Measurements from ENCODE around the gene CANT1.

Gene CANT1

GRCh38 chr17:79007504-79008381 lies 1.8 kb downstream of the CANT1 start:
- DNase-seq: no peak

DNA sequence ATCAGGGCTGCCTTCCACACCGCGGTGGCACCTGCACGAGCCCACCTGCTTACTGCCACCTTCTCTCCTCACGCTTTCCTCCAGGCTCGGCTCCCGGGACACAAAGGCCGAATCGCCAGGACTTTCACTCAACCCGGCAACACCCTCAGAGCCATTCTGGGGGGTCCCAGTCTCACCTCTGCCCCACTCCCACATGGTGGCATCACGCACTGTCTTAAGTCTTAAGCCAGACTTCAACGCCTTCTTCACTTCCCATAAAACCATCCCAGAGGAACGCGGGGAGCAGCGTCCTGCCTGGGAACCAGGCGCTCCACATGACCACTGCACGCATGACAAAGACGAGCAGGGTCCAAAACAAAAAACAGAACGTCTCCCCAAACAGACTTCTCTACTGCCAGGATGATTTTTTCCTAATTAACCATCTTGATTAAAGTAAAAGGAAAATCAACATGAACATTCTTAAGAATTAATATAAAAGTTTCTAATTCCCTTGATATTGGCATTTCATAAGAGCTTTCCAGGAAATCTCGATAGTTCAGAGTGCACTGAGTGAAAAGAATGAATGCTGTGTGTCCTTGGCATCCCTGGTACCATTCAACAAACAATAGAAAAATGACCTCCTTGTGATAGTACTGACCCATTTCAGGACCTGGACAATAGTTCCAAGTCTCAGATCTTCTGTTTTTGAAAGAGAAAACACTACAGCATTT lies 2.6 kb downstream of the CANT1 start:
- no peak for DNase-seq

- no peak for DNase-seq
Observed at GRCh38 chr17:79006046-79006445, 3.5 kb downstream of the CANT1 start.

- DNase-seq: no peak
Observed at GRCh38 chr17:79005063-79005861, 4.3 kb downstream of the CANT1 start.

GRCh38 chr17:79003661-79004411 lies 5.7 kb downstream of the CANT1 start:
- DNase-seq: no peak

GRCh38 chr17:79002796-79003593 lies 6.6 kb downstream of the CANT1 start:
- DNase-seq: no peak

DNA sequence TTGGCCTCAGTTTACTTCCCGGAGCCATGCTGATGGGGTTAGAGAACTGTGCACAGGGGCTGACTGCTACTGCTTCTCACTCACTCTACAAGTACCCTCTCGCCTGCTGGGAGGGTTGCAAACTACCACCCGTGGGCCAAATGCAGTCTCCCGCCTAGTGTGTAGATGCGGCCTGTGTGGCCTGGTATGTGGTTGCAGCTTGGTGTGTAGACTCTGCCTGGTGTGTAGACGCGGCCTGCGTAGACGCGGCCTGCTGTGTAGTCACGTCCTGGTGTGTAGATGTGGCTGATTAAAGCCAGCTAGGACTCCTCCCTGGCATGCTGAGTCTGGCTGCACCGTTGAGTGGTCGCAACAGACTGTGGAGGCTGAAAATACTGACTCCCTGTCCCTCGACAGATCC lies 7.3 kb downstream of the CANT1 start:
- no peak for DNase-seq

- DNase-seq: no peak
Observed at GRCh38 chr17:79001190-79002020, 8.2 kb downstream of the CANT1 start.

- no peak for DNase-seq
Observed at GRCh38 chr17:79000396-79001189, 9.0 kb downstream of the CANT1 start.

GRCh38 chr17:78999947-79000395 lies 9.6 kb downstream of the CANT1 start:
- no peak for DNase-seq

GRCh38 chr17:78999056-78999768 lies 10.4 kb downstream of the CANT1 start:
- DNase-seq: no peak

DNA sequence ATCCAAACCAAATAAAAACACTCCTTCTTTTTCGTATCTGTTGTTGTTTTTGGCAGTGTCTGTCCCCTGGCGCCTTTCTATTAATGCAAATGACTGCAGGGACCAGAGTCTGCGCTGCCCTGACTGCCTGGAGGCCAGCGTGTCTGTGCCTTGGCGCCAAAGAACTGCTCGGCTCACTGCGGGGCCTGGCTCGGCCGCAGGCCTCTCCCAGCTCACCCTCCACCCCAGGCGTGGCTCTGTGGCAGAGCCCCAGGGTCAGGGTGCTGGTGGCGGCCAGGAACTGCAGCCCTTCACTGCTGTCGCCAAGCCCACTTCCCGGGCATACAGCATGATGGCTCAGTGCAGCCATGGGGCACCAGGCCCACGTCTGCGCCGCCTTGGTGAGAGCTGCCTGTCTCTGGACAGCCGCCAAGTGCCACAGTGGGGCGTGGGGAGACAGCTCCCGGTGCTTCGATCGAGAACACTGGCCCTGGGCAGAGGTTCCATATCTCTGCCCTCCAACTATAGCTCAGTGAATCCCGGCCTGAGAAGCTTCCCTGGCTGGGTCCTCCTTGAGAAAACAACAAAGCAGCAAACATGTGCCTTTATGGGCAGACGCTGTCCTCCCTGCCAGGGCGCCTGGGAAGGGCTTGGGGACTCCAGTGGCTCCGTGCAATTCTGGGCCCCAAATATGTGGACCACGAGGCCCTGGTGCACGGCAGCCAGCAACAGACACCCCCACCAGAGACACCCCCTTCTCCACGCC lies 11.1 kb downstream of the CANT1 start:
- no peak for DNase-seq

GRCh38 chr17:78997881-78998280 lies 11.7 kb downstream of the CANT1 start:
- DNase-seq: no peak

DNA sequence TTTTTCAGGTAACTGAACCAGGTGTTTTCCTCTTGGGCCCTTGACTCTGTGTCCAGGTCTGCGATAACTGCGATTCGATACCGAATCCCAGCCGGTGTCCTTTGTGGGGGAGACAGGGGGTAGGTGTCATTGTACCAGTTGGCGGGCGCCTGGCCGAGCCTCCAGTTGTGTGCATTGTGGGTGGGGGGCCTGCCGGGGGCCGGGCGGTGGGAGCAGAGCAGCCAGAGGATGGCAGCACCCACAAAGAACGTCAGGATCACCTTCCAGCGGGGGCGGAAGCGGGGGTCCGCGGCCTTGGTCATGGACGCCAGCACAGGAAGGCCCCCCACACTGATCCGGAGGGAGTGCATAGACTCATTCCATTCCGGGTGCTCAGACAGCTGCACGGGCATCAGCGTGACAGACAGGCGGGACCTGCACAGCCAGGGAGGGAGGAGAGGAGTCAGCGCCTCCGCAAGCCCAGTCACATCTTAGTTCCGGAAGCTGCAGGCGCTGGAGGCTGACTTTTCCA lies 12.3 kb downstream of the CANT1 start:
- DNase-seq: peak; percentile 79

DNA sequence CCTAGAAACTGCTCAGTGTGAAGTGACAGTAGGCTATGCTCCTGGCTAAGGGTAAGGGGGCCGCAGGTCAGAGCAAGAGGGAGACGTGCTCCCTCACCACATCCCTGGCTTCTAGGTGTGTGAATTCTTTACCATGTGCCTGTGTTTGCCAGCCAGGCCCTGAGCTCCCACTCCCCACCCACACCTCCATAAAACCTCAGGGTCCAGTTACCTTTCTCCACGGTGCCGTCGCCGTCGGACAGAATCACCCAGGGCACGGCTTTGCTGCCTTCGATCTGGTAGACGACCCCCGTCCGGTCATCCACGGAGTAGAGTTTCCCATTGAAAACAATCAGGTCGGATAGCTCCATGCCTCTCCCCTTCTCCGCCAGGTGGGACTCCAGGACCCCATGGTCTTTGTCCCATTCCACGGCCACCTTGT lies 12.8 kb downstream of the CANT1 start:
- DNase-seq: no peak

DNA sequence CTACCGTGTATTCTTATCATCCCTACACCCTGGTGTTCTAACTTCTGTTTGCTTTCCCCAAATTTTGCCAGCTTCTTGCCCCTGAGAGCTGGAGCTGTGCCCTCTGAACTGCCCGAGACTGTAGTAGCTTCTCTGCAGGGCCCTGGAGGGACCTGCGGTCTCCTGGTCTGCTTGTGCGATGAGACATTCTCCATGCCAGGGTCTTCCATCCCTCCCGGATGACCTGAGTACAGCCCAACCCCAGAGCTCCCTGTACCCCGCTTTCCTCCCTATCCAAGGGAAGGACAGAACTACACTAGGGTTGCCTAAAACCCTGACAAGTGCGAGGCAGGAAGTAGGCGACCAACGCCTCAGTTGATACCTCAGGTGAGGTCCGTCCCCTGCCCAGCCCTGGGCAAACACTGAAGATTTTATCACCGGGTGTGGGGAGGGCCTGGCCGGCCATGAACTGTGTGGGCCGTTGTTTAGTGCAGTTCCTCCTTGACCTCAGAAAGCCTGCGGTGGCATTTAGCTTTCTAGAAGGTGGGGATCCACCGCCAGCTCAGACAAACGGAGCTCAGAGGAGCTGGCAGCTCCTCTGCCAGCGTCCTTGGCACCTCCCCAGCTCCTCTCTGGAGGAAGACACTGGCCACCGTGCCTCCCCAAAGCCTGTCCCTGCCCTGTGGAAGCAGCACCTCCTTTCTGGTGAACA lies 13.7 kb downstream of the CANT1 start:
- no peak for DNase-seq

DNA sequence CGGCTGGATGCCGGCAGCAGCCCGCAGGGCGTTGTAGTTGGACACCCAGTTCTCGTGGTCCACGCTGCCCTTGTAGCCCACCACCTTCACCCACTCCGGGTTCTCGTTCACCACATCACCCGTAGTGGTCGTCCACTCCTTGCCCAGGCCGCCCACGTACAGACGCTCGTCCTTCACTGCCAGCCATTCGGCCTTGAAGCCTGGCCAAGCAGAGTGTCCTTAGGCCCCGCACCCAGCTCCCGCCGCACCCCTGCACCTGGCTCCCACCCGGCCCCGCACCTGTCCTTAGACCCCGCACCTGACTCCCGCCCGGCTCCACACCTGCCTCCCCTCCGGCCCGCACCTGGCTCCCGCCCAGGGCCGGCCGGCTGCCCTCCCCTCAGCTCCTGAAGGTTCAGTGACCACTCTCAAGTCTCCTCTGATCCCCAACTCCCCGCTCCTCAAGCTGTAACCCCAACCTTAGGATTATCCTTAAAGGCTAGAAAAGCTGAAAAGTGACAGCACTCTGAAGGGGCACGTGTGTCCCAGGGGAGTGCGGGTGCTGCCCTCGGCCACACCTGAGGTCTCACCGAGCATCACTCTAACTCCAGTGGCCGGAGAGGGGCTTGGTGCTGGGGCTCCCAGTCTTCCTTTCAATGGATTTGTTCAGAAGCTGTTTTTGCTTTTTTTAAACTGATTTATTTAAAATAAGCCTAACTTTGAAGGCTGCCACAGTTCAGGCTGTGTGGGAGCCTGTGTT lies 14.4 kb downstream of the CANT1 start:
- no peak for DNase-seq

Data from kidney glomerular epithelial cell (primary cell).